PC-3 (cell line): ENCODE results near the gene BIK. TPM values are rescaled to one million over a fixed set of nuclear protein-coding genes. Genes with fewer than 3 reads are reported as not detected.

Experiments
- ATAC-seq: fragments of 200-7000 bp; cut with Tn5 transposase; 2 replicates; pipeline ENCODE4 v1.9.1; 2020; ENCODE audit warnings: mild to moderate bottlenecking, moderate library complexity
- BruUV-seq: library from RNA; stranded (reverse); fragments of 400-500 nt; replicated peaks from 2 replicates; lab custom pipeline; 2021; lab: Mats Ljungman, UMichigan
- CTCF ChIA-PET: fragments of 300-600 bp; sonication (Branson Sonifier 250); formaldehyde crosslinking; loops from one replicate; lab custom pipeline; 2022; ENCODE audit warnings: antibody characterized with exemption; lab: Charles Lee
- POLR2A ChIA-PET: fragments of 300-600 bp; sonication (Branson Sonifier 250); formaldehyde crosslinking; loops from one replicate; lab custom pipeline; 2022; ENCODE audit warnings: antibody characterized with exemption; ENCODE audit not compliant: unreplicated experiment; lab: Charles Lee
- DNase-seq: peaks from one replicate; pipeline ENCODE4 v3.0.0-alpha.2; 2015
- H2AFZ ChIP-seq: fragments of 300-600 bp; sonication (generic); 2 replicates; pipeline ENCODE4 v1.6.0; 2016; ENCODE audit warnings: antibody characterized with exemption, low read length
- H3F3A ChIP-seq: fragments of 300-600 bp; sonication (generic); one replicate; pipeline ENCODE4 v1.6.0; 2017; ENCODE audit warnings: antibody characterized with exemption, low read length, control low read depth, mild to moderate bottlenecking; ENCODE audit not compliant: unreplicated experiment
- H3K27ac ChIP-seq: fragments of 300-600 bp; sonication (generic); 2 replicates; pipeline ENCODE4 v1.5.1; 2016; ENCODE audit warnings: mild to moderate bottlenecking, low read length
- H3K27me3 ChIP-seq: fragments of 300-600 bp; sonication (generic); 2 replicates; pipeline ENCODE4 v1.6.1; 2016; ENCODE audit warnings: low read length, mixed read lengths
- H3K36me3 ChIP-seq: fragments of 300-600 bp; sonication (generic); 2 replicates; pipeline ENCODE4 v1.6.1; 2016; ENCODE audit warnings: low read depth, mixed run types, low read length, mixed read lengths
- H3K4me1 ChIP-seq: fragments of 300-600 bp; sonication (generic); 2 replicates; pipeline ENCODE4 v1.5.1; 2016; ENCODE audit warnings: low read length; ENCODE audit not compliant: insufficient read depth
- H3K4me2 ChIP-seq: fragments of 300-600 bp; sonication (generic); 2 replicates; pipeline ENCODE4 v1.6.0; 2016; ENCODE audit warnings: low read length
- H3K4me3 ChIP-seq: fragments of 300-600 bp; sonication (generic); 2 replicates; pipeline ENCODE4 v1.5.1; 2016; ENCODE audit warnings: mild to moderate bottlenecking, low read length, mixed read lengths
- H3K79me2 ChIP-seq: fragments of 300-600 bp; sonication (generic); 2 replicates; pipeline ENCODE4 v1.6.1; 2017; ENCODE audit warnings: low read length, mixed read lengths
- H3K9ac ChIP-seq: fragments of 300-600 bp; sonication (generic); 2 replicates; pipeline ENCODE4 v1.6.0; 2016; ENCODE audit warnings: mild to moderate bottlenecking, low read length
- H3K9me2 ChIP-seq: fragments of 300-600 bp; sonication (generic); replicated peaks from 2 replicates; pipeline ENCODE4 v1.6.1; 2016; ENCODE audit warnings: mixed run types, low read length, mixed read lengths
- H3K9me3 ChIP-seq: fragments of 300-600 bp; sonication (generic); 2 replicates; pipeline ENCODE4 v1.6.1; 2016; ENCODE audit warnings: low read length, mixed read lengths
- H4K20me1 ChIP-seq: fragments of 300-600 bp; sonication (generic); 2 replicates; pipeline ENCODE4 v1.6.1; 2016; ENCODE audit warnings: low read length, mixed read lengths
- CTCF ChIP-seq: fragments of 300-600 bp; sonication (generic); conservative IDR thresholded peaks from 2 replicates; pipeline ENCODE4 v1.5.1; 2017; ENCODE audit warnings: antibody characterized with exemption, low read depth, mild to moderate bottlenecking, low read length
- EZH2 ChIP-seq: fragments of 300-600 bp; sonication (generic); IDR thresholded peaks from one replicate; pipeline ENCODE4 v1.6.1; 2017; ENCODE audit warnings: antibody characterized with exemption, mild to moderate bottlenecking, low read length; ENCODE audit not compliant: unreplicated experiment
- EZH2phosphoT487 ChIP-seq: fragments of 300-600 bp; sonication (generic); IDR thresholded peaks from 2 replicates; pipeline ENCODE4 v1.6.1; 2018; ENCODE audit warnings: mild to moderate bottlenecking, antibody characterized with exemption, low read length, borderline replicate concordance
- intact Hi-C: fragments of 100-400 bp; cut with micrococcal nuclease; formaldehyde crosslinking; loops from 2 replicates; pipeline ENCODE4 v1.9.0; 2023
- total RNA-seq: library from RNA; depleted of rRNA; stranded (reverse); fragments of >200 nt; gene quantifications from 2 replicates; pipeline ENCODE4 v1.2.3, GENCODE V29; 2014

Gene BIK
- total RNA-seq, 1 experiment from 2014 or later = 24.6 TPM

- DNase-seq (no peak), ATAC-seq (peak; percentile 12)
- peak overlapping the region; percentile 46 for H3K27ac ChIP-seq
- H3K36me3 ChIP-seq = no peaks in the 10 kb centered on the region
- CTCF ChIA-PET = no interaction called here
- POLR2A ChIA-PET = no interaction called here
- intact Hi-C loops = no loop called here
- no peaks in the 10 kb centered on the region for H3K9me2 ChIP-seq
- peaks cover under 1% of the 10 kb centered on the region for H3K4me1 ChIP-seq
- TF ChIP-seq CTCF = no peak
- TF ChIP-seq EZH2phosphoT487 = no peak
- TF ChIP-seq EZH2 = no peak
- peak overlapping the region; percentile 78 for H3K4me3 ChIP-seq
- H3K4me2 ChIP-seq = peak overlapping the region; percentile 92
- peak overlapping the region; percentile 91 for H2AFZ ChIP-seq
- peak overlapping the region; percentile 64 for H3K9ac ChIP-seq
- no peaks in the 10 kb centered on the region for H3F3A ChIP-seq
- TSS peak; percentile 84 for BruUV-seq
- no peaks in the 10 kb centered on the region for H3K79me2 ChIP-seq
- no peaks in the 10 kb centered on the region for H3K9me3 ChIP-seq
- H3K27me3 ChIP-seq = no peaks in the 10 kb centered on the region
- no peaks in the 10 kb centered on the region for H4K20me1 ChIP-seq
Observed at GRCh38 chr22:43088627-43088983, 21.9 kb upstream of the BIK start.

- ChIA-PET CTCF (no interaction called here), POLR2A (no interaction called here)
- H3K4me3 ChIP-seq = peak within 1 kb of the TSS; percentile 78
- TF ChIP-seq CTCF = no peak
- no peak for TF ChIP-seq EZH2phosphoT487
- no peak for TF ChIP-seq EZH2
- peak within 1 kb of the TSS; percentile 64 for H3K9ac ChIP-seq
- intact Hi-C loops = no loop called here
- no peaks in the 10 kb centered on the region for H3K27me3 ChIP-seq
- DNase-seq (peak; percentile 85), ATAC-seq (peak; percentile 91)
- H3K4me2 ChIP-seq = peak within 1 kb of the TSS; percentile 92
- no peaks in the 10 kb centered on the region for H3K79me2 ChIP-seq
- H3K9me3 ChIP-seq = no peaks in the 10 kb centered on the region
- no peaks in the 10 kb centered on the region for H4K20me1 ChIP-seq
- BruUV-seq = no TSS peak
- H3F3A ChIP-seq = no peaks in the 10 kb centered on the region
- H3K9me2 ChIP-seq = no peaks in the 10 kb centered on the region
- H3K27ac ChIP-seq = peak within 1 kb of the TSS; percentile 46
- H3K4me1 ChIP-seq = peaks cover 5% of the 10 kb centered on the region
- peak within 1 kb of the TSS; percentile 91 for H2AFZ ChIP-seq
- H3K36me3 ChIP-seq = no peaks in the 10 kb centered on the region
Observed at GRCh38 chr22:43088984-43089717, 21.4 kb upstream of the BIK start, which contains the start of gene TTLL1. TSS of gene TTLL1 (minus strand) at chr22:43089391. CDS start at chr22:43075586, 13,805 bp downstream.
